ENCODE results near the gene SORCS2. TPM values are rescaled to one million over a fixed set of nuclear protein-coding genes. Genes with fewer than 3 reads are reported as not detected.

SORCS2 gene
- total and polyA plus RNA-seq, 2 of the 8 experiments (the other 6 are each of a cell fraction or from before 2014, with no cell fraction given), result 0.36 to 1.8 TPM

GRCh38 chr4:7510066-7510465 is 317.7 kb downstream of the SORCS2 start:
- Histone ChIP-seq H3K18ac (ENCODE audit: extremely low read depth, low read length) (no peak overlapping the region), H3K9me3 (ENCODE audit: insufficient read depth in 2 of 2, low read depth in 1 of 2, low read length in 1 of 2) (no peaks in the 10 kb centered on the region), H3K9ac (replicated peaks in 1 of 4; ENCODE audit: extremely low read depth in 1 of 4, low read depth in 3 of 4, low read length in 3 of 4) (no peak overlapping the region), H3K23ac (ENCODE audit: insufficient read length) (no peak overlapping the region), H2AK5ac (ENCODE audit: low read depth, low read length) (no peak overlapping the region), H3K4ac (replicated peaks; ENCODE audit: insufficient read length, low read depth, low read length) (no peak overlapping the region), H3K14ac (ENCODE audit: insufficient read length) (no peak overlapping the region), H3K56ac (replicated peaks; ENCODE audit: insufficient read length, low read depth, low read length) (no peak overlapping the region), H2BK120ac (replicated peaks; ENCODE audit: low read depth, low read length) (no peak overlapping the region), H4K5ac (ENCODE audit: insufficient read length, low read depth, low read length) (no peak overlapping the region), H3K4me3 (ENCODE audit: extremely low read depth in 1 of 4, insufficient read depth in 2 of 4, low read depth in 3 of 4, low read length in 4 of 4) (no peak overlapping the region), H2BK15ac (ENCODE audit: low read length) (no peak overlapping the region), H2AFZ (ENCODE audit: low read length) (no peak overlapping the region), H3K36me3 (ENCODE audit: control insufficient read depth in 2 of 4, insufficient read depth in 4 of 4, low read length in 3 of 4) (no peaks in the 10 kb centered on the region), H3K4me1 (replicated peaks in 1 of 4; ENCODE audit: control insufficient read depth in 3 of 4, insufficient read depth in 4 of 4, low read length in 3 of 4) (peaks cover 0 to 10% (median under 1%) of the 10 kb centered on the region in 4 experiments; a peak in 3 of 7 replicates), H2BK12ac (ENCODE audit: low read depth, low read length) (no peak overlapping the region), H3K79me1 (ENCODE audit: low read depth, low read length) (no peaks in the 10 kb centered on the region), H3K79me2 (ENCODE audit: control insufficient read depth in 1 of 2, insufficient read depth in 2 of 2, low read length in 2 of 2) (no peaks in the 10 kb centered on the region), H3K23me2 (ENCODE audit: low read depth, low read length) (no peaks in the 10 kb centered on the region), H2BK5ac (ENCODE audit: low read depth, low read length) (no peak overlapping the region), H3K4me2 (ENCODE audit: insufficient read depth in 1 of 2, low read depth in 2 of 2, low read length in 2 of 2) (no peak overlapping the region), H3K27me3 (replicated peaks in 1 of 4; ENCODE audit: control insufficient read depth in 3 of 4, extremely low read depth in 1 of 4, insufficient read depth in 3 of 4, low read length in 3 of 4) (peaks cover 0 to 2% (median 0%) of the 10 kb centered on the region in 4 experiments; a peak in 1 of 7 replicates), H4K8ac (ENCODE audit: extremely low read depth, insufficient read depth, low read length) (no peak overlapping the region; the same call in 1 of the 2 replicates), H2BK20ac (ENCODE audit: low read length) (no peak overlapping the region), H3K27ac (ENCODE audit: low read depth, low read length) (no peak overlapping the region), H4K91ac (replicated peaks; ENCODE audit: insufficient read length, low read length) (no peak overlapping the region), H4K20me1 (replicated peaks in 1 of 2; ENCODE audit: control insufficient read depth in 1 of 2, insufficient read depth in 2 of 2, low read length in 2 of 2) (no peaks in the 10 kb centered on the region)
- WGBS, 2 experiments (ENCODE audit: extremely low coverage in 1 of 2, insufficient coverage in 1 of 2, insufficient read length in 1 of 2, insufficient replicate concordance in 2 of 2, low coverage in 1 of 2, low lambda C conversion rate in 2 of 2, missing lambda C conversion rate in 1 of 2), result 86% methylated on average over 20 of the region's 27 CpGs; no CpG with 5 or more reads in 1 of the 2 experiments
- ChIA-PET CTCF (ENCODE audit: partially characterized antibody) (interaction anchor here (0.9 kb wide), 1 partner anchor 49 kb away, joined by 3 read pairs; no protein-coding TSS in a partner anchor), POLR2A (ENCODE audit: partially characterized antibody) (no interaction called here)
- no peak for FAIRE-seq
- DNase-seq (ENCODE audit: low read depth in 1 of 2, low spot score in 2 of 2), result no peak
- TF ChIP-seq ATF2 (IDR thresholded peaks at IDR 0.05; ENCODE audit: low read length) (no peak), TAF1 (IDR thresholded peaks at IDR 0.05; ENCODE audit: low read depth, low read length) (no peak), RFX5 (IDR thresholded peaks at IDR 0.05; ENCODE audit: borderline replicate concordance, low read depth, low read length) (no peak), CEBPB (IDR thresholded peaks at IDR 0.05; ENCODE audit: low read depth, low read length) (no peak), HDAC2 (IDR thresholded peaks at IDR 0.05; ENCODE audit: borderline replicate concordance in 1 of 2, low read depth in 2 of 2, low read length in 2 of 2) (no peak), FOSL1 (IDR thresholded peaks at IDR 0.05; ENCODE audit: insufficient read depth, low read depth, low read length) (no peak), CTBP2 (IDR thresholded peaks at IDR 0.05; ENCODE audit: borderline replicate concordance, insufficient read depth, insufficient read length, low read length) (no peak), RXRA (IDR thresholded peaks at IDR 0.05; ENCODE audit: insufficient read depth, low read depth, low read length) (no peak), EZH2 (IDR thresholded peaks at IDR 0.05; ENCODE audit: low read depth, low read length, severe bottlenecking) (no peak), SP4 (IDR thresholded peaks at IDR 0.05; ENCODE audit: low read length) (no peak), GABPA (IDR thresholded peaks at IDR 0.05; ENCODE audit: borderline replicate concordance, insufficient read depth, low read length) (no peak), BCL11A (IDR thresholded peaks at IDR 0.05; ENCODE audit: low read depth in 2 of 2, low read length in 2 of 2) (no peak)
